ENCODE measurements around the gene HSD11B2. TPM values are rescaled to one million over a fixed set of nuclear protein-coding genes. Genes with fewer than 3 reads are reported as not detected.

Gene HSD11B2
- total RNA-seq, 1 experiment from 2014 or later = 9.7 TPM

- BruUV-seq (replicated peaks) = no TSS peak
- Histone ChIP-seq H3K36me3 (ENCODE audit: control insufficient read depth in 1 of 2, insufficient read depth in 2 of 2, low read length in 2 of 2) (peaks cover 0 to 7% of the 10 kb centered on the region in 2 experiments; a peak in 1 of 4 replicates), H2AFZ (ENCODE audit: low read depth, low read length, poor library complexity, severe bottlenecking) (no peak overlapping the region), H3K9me2 (ENCODE audit: insufficient read depth) (no peaks in the 10 kb centered on the region), H3K27me3 (ENCODE audit: insufficient read depth, low read length) (no peaks in the 10 kb centered on the region), H3K79me2 (ENCODE audit: insufficient read depth, low read length) (no peaks in the 10 kb centered on the region), H3K27ac (ENCODE audit: low read depth, low read length) (no peak overlapping the region), H3K9ac (ENCODE audit: low read length) (no peak overlapping the region), H3K9me3 (ENCODE audit: control insufficient read depth in 1 of 2, insufficient read depth in 1 of 2, low read depth in 1 of 2, low read length in 2 of 2) (no peaks in the 10 kb centered on the region), H3K4me3 (replicated peaks in 1 of 2; ENCODE audit: low read depth in 1 of 2, low read length in 2 of 2) (no peak overlapping the region), H3K4me2 (ENCODE audit: low read length) (no peak overlapping the region), H4K20me1 (ENCODE audit: insufficient read depth) (no peaks in the 10 kb centered on the region), H3K4me1 (ENCODE audit: control insufficient read depth in 1 of 2, insufficient read depth in 2 of 2, low read length in 2 of 2) (peaks cover 0 to 3% of the 10 kb centered on the region in 2 experiments; a peak in 1 of 4 replicates)
- intact Hi-C loops (cut with micrococcal nuclease) = no loop called here
- TF ChIP-seq ELF1 (IDR thresholded peaks at IDR 0.05; ENCODE audit: borderline replicate concordance, low read depth) (no peak), EGR1 (IDR thresholded peaks at IDR 0.05; ENCODE audit: low read depth) (no peak), REST (IDR thresholded peaks at IDR 0.05; ENCODE audit: low read depth) (no peak), FOSL1 (IDR thresholded peaks at IDR 0.05; ENCODE audit: low read depth) (no peak), EZH2phosphoT487 (IDR thresholded peaks at IDR 0.05; ENCODE audit: borderline replicate concordance) (no peak), POLR2A (IDR thresholded peaks at IDR 0.05; ENCODE audit: borderline replicate concordance, extremely low read depth, insufficient read depth, insufficient read length) (no peak), RAD21 (IDR thresholded peaks at IDR 0.05; ENCODE audit: low read depth) (no peak), ZNF274 (IDR thresholded peaks at IDR 0.05; ENCODE audit: low read depth, low read length) (no peak), CEBPB (IDR thresholded peaks at IDR 0.05; ENCODE audit: low read depth) (no peak), MAX (IDR thresholded peaks at IDR 0.05) (no peak), SP1 (IDR thresholded peaks at IDR 0.05; ENCODE audit: low read depth) (no peak), SIN3A (IDR thresholded peaks at IDR 0.05; ENCODE audit: low read depth) (no peak)
- TF ChIP-seq, protein P1, sequence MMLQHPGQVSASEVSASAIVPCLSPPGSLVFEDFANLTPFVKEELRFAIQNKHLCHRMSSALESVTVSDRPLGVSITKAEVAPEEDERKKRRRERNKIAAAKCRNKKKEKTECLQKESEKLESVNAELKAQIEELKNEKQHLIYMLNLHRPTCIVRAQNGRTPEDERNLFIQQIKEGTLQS (IDR thresholded peaks at IDR 0.05) = no peak
- ChIA-PET CTCF (interaction anchor here (0.8 kb wide), 1 partner anchor 152 kb away, joined by 3 read pairs; no protein-coding TSS in a partner anchor), POLR2A (no interaction called here), RAD21 (ENCODE audit: low non-redundant PET in 1 of 2, low total read pairs in 2 of 2, uncharacterized antibody in 2 of 2, unreplicated experiment in 2 of 2) (no interaction called here)
- DNase-seq (ENCODE audit: low read depth, low spot score) (no peak), ATAC-seq (no peak)
Observed at GRCh38 chr16:67437513-67437912, 6.6 kb downstream of the HSD11B2 start.

All from HCT116 (cell line).